Measurements from ENCODE around the gene UPF3A.

The UPF3A gene

DNA sequence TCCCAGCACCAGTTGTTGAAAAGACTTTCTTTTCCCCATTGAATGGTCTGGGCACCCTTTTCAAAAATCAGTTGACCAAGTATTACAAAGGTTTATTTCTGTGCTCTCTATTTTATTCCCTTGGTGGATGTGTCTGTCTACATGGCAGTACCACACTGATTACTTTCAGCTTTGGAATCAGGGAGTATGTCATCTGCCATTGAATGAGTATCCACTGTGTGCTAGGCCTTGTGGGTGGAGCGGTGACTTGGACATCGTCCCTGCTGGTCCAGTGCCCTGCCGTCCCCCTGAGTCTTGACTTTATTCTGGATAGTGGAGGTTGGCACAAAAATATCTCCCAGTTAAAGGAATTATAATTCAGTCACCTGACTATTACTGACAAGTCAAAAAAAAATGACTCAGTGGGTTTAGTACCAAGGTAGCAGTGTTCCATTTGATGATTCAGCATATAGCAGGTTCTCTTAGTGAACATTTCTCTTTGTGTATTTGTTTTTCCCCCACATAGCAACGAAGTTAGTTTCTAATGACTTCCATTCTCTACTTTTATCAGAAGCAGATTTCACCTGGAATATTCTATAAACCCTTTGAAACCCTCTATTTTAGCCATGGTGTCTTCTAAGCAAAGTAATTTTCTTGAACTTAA, 3.9 kb downstream of the UPF3A start:
- Histone ChIP-seq H3K9ac (ENCODE audit: low read length) (no peak overlapping the region), H3K27me3 (ENCODE audit: control insufficient read depth, insufficient read depth, low read length) (no peaks in the 10 kb centered on the region), H3K9me3 (ENCODE audit: control insufficient read depth, low read depth, low read length) (no peaks in the 10 kb centered on the region), H3K27ac (ENCODE audit: low read length) (no peak overlapping the region), H3K4me3 (ENCODE audit: low read length) (no peak overlapping the region), H3K4me1 (ENCODE audit: control insufficient read depth, low read depth, low read length) (peaks cover 8% of the 10 kb centered on the region), H3K36me3 (ENCODE audit: control insufficient read depth, low read depth, low read length) (peaks cover 50% of the 10 kb centered on the region)

GRCh38 chr13:114286808-114287207, 5.4 kb downstream of the UPF3A start:
- Histone ChIP-seq H3K9me3 (ENCODE audit: control insufficient read depth, low read depth, low read length) (no peaks in the 10 kb centered on the region), H3K27ac (ENCODE audit: low read length) (no peak overlapping the region), H3K9ac (ENCODE audit: low read length) (no peak overlapping the region), H3K4me3 (ENCODE audit: low read length) (no peak overlapping the region), H3K4me1 (ENCODE audit: control insufficient read depth, low read depth, low read length) (peaks cover 4% of the 10 kb centered on the region), H3K27me3 (ENCODE audit: control insufficient read depth, insufficient read depth, low read length) (no peaks in the 10 kb centered on the region), H3K36me3 (ENCODE audit: control insufficient read depth, low read depth, low read length) (peaks cover 53% of the 10 kb centered on the region)

DNA sequence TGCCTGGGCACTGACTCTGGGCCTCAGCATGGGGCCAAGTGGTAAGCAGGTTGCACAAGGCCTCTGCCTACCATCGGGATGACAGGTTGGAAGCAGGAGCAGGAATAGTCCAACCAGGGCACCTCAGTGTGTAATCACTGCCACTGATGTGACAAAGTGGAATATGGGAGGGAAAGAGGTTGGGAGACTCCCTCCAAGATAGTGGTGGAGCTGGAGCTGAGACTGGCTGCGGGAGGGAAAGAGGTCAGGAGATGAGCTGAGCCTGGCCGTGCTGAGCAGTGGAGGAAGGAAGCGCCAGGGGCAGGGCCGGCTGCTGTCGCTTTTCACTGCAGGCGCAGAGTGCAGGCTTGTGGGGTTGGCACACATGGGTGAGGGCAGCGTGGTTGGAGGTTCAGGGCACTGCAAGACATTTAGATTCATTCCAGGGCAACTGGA, 6.8 kb downstream of the UPF3A start:
- Histone ChIP-seq H3K27ac (ENCODE audit: low read length) (no peak overlapping the region), H3K36me3 (ENCODE audit: control insufficient read depth, low read depth, low read length) (peaks cover 64% of the 10 kb centered on the region), H3K4me3 (ENCODE audit: low read length) (no peak overlapping the region), H3K9ac (ENCODE audit: low read length) (no peak overlapping the region), H3K9me3 (ENCODE audit: control insufficient read depth, low read depth, low read length) (no peaks in the 10 kb centered on the region), H3K4me1 (ENCODE audit: control insufficient read depth, low read depth, low read length) (peaks cover 4% of the 10 kb centered on the region), H3K27me3 (ENCODE audit: control insufficient read depth, insufficient read depth, low read length) (no peaks in the 10 kb centered on the region)

- Histone ChIP-seq H3K4me3 (ENCODE audit: low read length) (no peak overlapping the region), H3K9ac (ENCODE audit: low read length) (no peak overlapping the region), H3K27ac (ENCODE audit: low read length) (no peak overlapping the region), H3K9me3 (ENCODE audit: control insufficient read depth, low read depth, low read length) (no peaks in the 10 kb centered on the region), H3K27me3 (ENCODE audit: control insufficient read depth, insufficient read depth, low read length) (no peaks in the 10 kb centered on the region), H3K36me3 (ENCODE audit: control insufficient read depth, low read depth, low read length) (peaks cover 63% of the 10 kb centered on the region), H3K4me1 (ENCODE audit: control insufficient read depth, low read depth, low read length) (no peaks in the 10 kb centered on the region)
Observed at GRCh38 chr13:114296448-114296847, 15.0 kb downstream of the UPF3A start.

DNA sequence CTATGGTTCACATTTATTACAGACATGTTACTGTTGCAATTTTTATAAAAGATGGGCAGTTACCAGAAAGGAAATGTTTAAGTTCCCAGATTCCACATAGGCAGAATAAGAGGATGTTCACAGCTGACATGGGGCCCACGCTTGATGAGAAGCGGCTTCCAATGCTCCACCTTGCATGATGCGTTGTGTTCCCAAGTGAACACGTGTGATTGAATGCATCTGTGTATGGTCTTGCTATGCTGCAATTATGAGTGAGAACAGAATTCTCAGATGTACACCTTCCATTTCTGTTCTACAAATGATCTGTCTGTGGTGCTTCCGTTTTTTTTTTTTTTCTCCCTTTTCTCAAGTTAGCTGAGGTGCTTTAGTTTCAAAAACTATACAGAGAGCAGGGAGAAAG, 15.5 kb downstream of the UPF3A start:
- peaks cover 64% of the 10 kb centered on the region for H3K36me3 ChIP-seq (ENCODE audit: control insufficient read depth, low read depth, low read length)
- H3K4me3 ChIP-seq (ENCODE audit: low read length): no peak overlapping the region
- H3K27ac ChIP-seq (ENCODE audit: low read length): no peak overlapping the region
- no peaks in the 10 kb centered on the region for H3K27me3 ChIP-seq (ENCODE audit: control insufficient read depth, insufficient read depth, low read length)
- H3K9me3 ChIP-seq (ENCODE audit: control insufficient read depth, low read depth, low read length): no peaks in the 10 kb centered on the region
- no peak overlapping the region for H3K9ac ChIP-seq (ENCODE audit: low read length)
- H3K4me1 ChIP-seq (ENCODE audit: control insufficient read depth, low read depth, low read length): no peaks in the 10 kb centered on the region

DNA sequence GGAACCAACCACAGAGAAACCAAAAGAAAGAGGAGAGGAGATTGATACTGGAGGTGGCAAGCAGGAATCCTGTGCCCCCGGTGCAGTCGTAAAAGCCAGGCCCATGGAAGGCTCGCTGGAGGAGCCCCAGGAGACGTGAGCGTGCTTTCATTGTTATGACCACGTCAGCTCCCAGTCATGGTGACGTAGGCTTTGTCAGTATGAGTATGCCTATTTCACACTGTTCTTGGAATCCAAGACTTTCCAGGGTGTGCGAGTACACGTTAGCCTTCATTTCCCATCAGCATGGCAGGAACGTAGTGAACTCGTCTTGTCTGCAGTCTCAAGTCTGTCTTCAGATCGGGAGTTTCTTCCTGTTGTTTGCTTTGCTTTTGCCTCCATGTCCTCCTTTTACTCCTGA, 17.5 kb downstream of the UPF3A start:
- Histone ChIP-seq H3K9me3 (ENCODE audit: control insufficient read depth, low read depth, low read length) (no peaks in the 10 kb centered on the region), H3K36me3 (ENCODE audit: control insufficient read depth, low read depth, low read length) (peaks cover 66% of the 10 kb centered on the region), H3K9ac (ENCODE audit: low read length) (no peak overlapping the region)

DNA sequence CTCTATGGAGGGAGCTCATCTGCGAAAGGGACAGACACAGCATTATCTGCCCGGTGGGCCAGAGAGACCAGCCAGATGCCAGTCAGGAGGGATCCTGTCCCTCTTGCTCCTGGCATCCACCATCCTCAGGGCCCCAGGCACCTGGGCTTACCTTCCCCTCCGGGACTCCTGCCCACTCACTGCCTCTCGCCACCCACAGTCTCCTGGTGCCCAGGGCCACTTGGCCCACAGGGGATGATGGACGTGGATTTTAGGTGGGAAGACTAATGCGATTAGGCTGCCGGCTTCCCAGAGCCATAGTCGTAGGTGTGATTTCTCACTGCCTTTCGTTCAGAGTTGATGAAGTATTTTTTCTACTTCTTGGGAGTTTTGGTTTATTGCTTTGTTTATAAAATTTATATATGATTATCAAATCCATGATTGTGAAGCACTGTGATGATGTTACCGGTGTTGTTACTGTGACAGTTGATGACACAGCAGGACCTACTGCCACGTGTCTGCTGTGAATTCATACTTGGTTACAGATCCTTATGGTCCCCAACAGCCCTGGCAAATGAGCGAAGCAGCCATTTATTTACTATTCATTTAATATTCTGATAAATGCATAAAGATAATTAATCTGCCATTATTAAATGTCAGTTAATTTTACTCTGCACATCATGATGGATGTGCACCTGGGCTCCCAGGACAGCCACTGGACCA, 18.4 kb downstream of the UPF3A start:
- no peaks in the 10 kb centered on the region for H3K27me3 ChIP-seq (ENCODE audit: control insufficient read depth, insufficient read depth, low read length)
- H3K36me3 ChIP-seq (ENCODE audit: control insufficient read depth, low read depth, low read length): peaks cover 70% of the 10 kb centered on the region
- H3K4me1 ChIP-seq (ENCODE audit: control insufficient read depth, low read depth, low read length): no peaks in the 10 kb centered on the region
- no peak overlapping the region for H3K9ac ChIP-seq (ENCODE audit: low read length)
- no peak overlapping the region for H3K4me3 ChIP-seq (ENCODE audit: low read length)
- H3K9me3 ChIP-seq (ENCODE audit: control insufficient read depth, low read depth, low read length): no peaks in the 10 kb centered on the region
- H3K27ac ChIP-seq (ENCODE audit: low read length): no peak overlapping the region

More for the DNA sequence above, 17.5 kb downstream of the UPF3A start:
- H3K27me3 ChIP-seq (ENCODE audit: control insufficient read depth, insufficient read depth, low read length): no peaks in the 10 kb centered on the region
- H3K27ac ChIP-seq (ENCODE audit: low read length): no peak overlapping the region
- no peaks in the 10 kb centered on the region for H3K4me1 ChIP-seq (ENCODE audit: control insufficient read depth, low read depth, low read length)
- H3K4me3 ChIP-seq (ENCODE audit: low read length): no peak overlapping the region

DNA sequence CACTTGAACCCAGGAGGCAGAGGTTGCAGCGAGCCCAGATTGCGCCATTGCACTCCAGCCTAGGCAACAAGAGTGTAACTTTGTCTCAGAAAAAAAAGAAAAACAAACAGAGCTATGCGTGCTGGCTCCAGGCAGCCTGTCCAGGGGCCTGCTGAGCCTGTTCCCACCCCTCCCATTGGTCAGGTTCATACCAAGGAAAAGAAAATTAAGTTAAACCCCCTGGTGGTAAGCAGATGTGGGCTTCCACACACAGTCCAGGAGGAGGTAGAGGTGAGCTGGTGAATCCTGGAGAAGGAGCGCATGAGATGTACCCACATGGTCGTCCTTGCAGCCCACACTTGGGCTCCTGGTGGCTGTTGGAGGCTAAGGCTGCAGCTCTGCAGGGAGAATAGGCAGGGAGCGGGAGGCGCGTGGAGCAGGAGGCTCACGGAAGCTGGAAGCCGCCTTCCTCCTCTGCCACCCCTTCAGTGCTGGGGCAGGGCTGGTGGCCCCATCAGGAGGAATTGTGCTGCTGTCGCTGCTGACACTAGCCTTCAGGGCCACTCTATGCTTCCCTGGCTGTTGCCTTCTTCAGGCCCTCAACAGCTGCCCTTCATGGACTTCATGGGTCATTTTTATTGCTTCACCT, 22.4 kb downstream of the UPF3A start:
- Histone ChIP-seq H3K4me1 (ENCODE audit: control insufficient read depth, low read depth, low read length) (no peaks in the 10 kb centered on the region), H3K27ac (ENCODE audit: low read length) (no peak overlapping the region), H3K9ac (ENCODE audit: low read length) (no peak overlapping the region), H3K4me3 (ENCODE audit: low read length) (no peak overlapping the region), H3K36me3 (ENCODE audit: control insufficient read depth, low read depth, low read length) (peaks cover 59% of the 10 kb centered on the region), H3K9me3 (ENCODE audit: control insufficient read depth, low read depth, low read length) (no peaks in the 10 kb centered on the region), H3K27me3 (ENCODE audit: control insufficient read depth, insufficient read depth, low read length) (no peaks in the 10 kb centered on the region)

- no peaks in the 10 kb centered on the region for H3K4me1 ChIP-seq (ENCODE audit: control insufficient read depth, low read depth, low read length)
- H3K4me3 ChIP-seq (ENCODE audit: low read length): no peak overlapping the region
- H3K36me3 ChIP-seq (ENCODE audit: control insufficient read depth, low read depth, low read length): peaks cover 52% of the 10 kb centered on the region
- no peak overlapping the region for H3K9ac ChIP-seq (ENCODE audit: low read length)
- no peak overlapping the region for H3K27ac ChIP-seq (ENCODE audit: low read length)
- no peaks in the 10 kb centered on the region for H3K27me3 ChIP-seq (ENCODE audit: control insufficient read depth, insufficient read depth, low read length)
- no peaks in the 10 kb centered on the region for H3K9me3 ChIP-seq (ENCODE audit: control insufficient read depth, low read depth, low read length)
Observed at GRCh38 chr13:114304346-114305034, 23.1 kb downstream of the UPF3A start.

DNA sequence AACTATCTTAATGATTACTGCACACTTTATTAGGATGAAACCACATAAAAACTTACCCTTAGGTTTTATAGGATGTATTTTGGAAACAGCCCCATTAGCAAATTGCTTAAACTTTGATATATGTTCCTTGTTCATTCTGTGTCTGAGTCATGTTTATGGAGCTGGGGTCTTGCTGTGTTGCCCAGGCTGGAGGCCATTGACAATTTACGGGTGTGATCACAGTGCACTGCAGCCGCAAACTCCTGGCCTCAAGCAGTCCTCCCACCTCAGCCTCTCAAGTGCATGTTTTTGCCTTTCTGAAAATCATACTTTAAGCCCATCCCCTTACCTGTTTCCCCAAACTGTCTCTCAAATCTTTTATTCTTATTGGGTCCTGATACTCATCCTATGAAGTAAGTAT, 27.7 kb downstream of the UPF3A start:
- Histone ChIP-seq H3K27me3 (ENCODE audit: control insufficient read depth, insufficient read depth, low read length) (no peaks in the 10 kb centered on the region), H3K4me3 (ENCODE audit: low read length) (no peak overlapping the region), H3K36me3 (ENCODE audit: control insufficient read depth, low read depth, low read length) (peaks cover 21% of the 10 kb centered on the region), H3K27ac (ENCODE audit: low read length) (no peak overlapping the region), H3K9me3 (ENCODE audit: control insufficient read depth, low read depth, low read length) (no peaks in the 10 kb centered on the region), H3K4me1 (ENCODE audit: control insufficient read depth, low read depth, low read length) (no peaks in the 10 kb centered on the region), H3K9ac (ENCODE audit: low read length) (no peak overlapping the region)

DNA sequence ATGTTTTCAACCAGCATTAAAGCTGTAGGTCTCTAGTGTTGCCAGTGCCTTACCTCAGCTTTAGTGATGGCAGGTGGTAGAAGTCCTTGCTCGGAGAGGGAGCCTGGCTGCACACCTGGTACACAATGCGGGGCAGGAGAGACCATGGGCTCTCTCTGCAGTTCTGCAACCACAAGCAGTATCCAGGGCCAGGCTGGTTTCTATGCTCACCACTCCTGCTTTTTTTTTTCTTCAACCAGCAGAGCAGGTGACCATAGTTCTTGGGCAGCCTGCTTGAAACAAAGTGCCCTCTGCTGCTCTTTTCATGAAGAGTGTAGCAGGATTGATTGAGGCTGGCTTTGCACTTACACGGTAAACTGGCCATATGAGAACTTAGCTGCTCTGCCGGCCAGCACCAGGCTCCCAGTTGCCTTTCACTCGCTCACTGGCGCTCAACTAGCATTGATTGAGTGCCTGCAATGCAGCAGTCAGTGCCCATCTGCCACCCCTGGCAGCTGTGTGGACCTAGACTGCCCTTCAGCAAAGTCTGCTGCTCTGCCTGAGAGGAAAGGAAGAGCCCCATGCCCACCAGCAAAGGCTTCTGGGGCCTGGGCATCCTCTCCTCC, 28.5 kb downstream of the UPF3A start:
- Histone ChIP-seq H3K27ac (ENCODE audit: low read length) (no peak overlapping the region), H3K4me1 (ENCODE audit: control insufficient read depth, low read depth, low read length) (no peaks in the 10 kb centered on the region)

More for the DNA sequence above, 28.5 kb downstream of the UPF3A start:
- Histone ChIP-seq H3K9ac (ENCODE audit: low read length) (no peak overlapping the region), H3K27me3 (ENCODE audit: control insufficient read depth, insufficient read depth, low read length) (no peaks in the 10 kb centered on the region), H3K9me3 (ENCODE audit: control insufficient read depth, low read depth, low read length) (no peaks in the 10 kb centered on the region), H3K36me3 (ENCODE audit: control insufficient read depth, low read depth, low read length) (peaks cover 14% of the 10 kb centered on the region), H3K4me3 (ENCODE audit: low read length) (no peak overlapping the region)
